ENCODE measurements around the gene NSFL1C.
A peak's percentile ranks its signal among the peaks of the same experiment; 100 is the strongest.

The NSFL1C gene

GRCh38 chr20:1431158-1431557 lies 35.5 kb downstream of the NSFL1C start:
- no peak overlapping the region for H3K4me3 ChIP-seq (ENCODE audit: low read length)
- H3K27me3 ChIP-seq (ENCODE audit: insufficient read depth, low read length) = no peaks in the 10 kb centered on the region
- no peak overlapping the region for H3K27ac ChIP-seq (ENCODE audit: low read length)
- peaks cover 22% of the 10 kb centered on the region for H3K9me3 ChIP-seq (ENCODE audit: insufficient read depth, low read depth, low read length)
- no peak overlapping the region for H3K9ac ChIP-seq (ENCODE audit: low read depth, low read length)
- peaks cover 26% of the 10 kb centered on the region; the same call in 1 of the 2 replicates for H3K4me1 ChIP-seq (ENCODE audit: insufficient read depth, low read length)
- H3K36me3 ChIP-seq (ENCODE audit: insufficient read depth, low read depth, low read length) = no peaks in the 10 kb centered on the region; the same call in 1 of the 2 replicates

- Histone ChIP-seq H3K27ac (ENCODE audit: low read length) (no peak overlapping the region), H3K36me3 (ENCODE audit: insufficient read depth, low read depth, low read length) (no peaks in the 10 kb centered on the region; the same call in 1 of the 2 replicates), H3K9me3 (ENCODE audit: insufficient read depth, low read depth, low read length) (peaks cover 22% of the 10 kb centered on the region), H3K4me1 (ENCODE audit: insufficient read depth, low read length) (peaks cover 28% of the 10 kb centered on the region; the same call in 1 of the 2 replicates), H3K4me3 (ENCODE audit: low read length) (no peak overlapping the region), H3K27me3 (ENCODE audit: insufficient read depth, low read length) (no peaks in the 10 kb centered on the region), H3K9ac (ENCODE audit: low read depth, low read length) (no peak overlapping the region)
Observed at GRCh38 chr20:1430004-1430451, 36.6 kb downstream of the NSFL1C start.

- Histone ChIP-seq H3K27me3 (ENCODE audit: insufficient read depth, low read length) (no peaks in the 10 kb centered on the region), H3K4me1 (ENCODE audit: insufficient read depth, low read length) (peaks cover 28% of the 10 kb centered on the region; the same call in 1 of the 2 replicates), H3K36me3 (ENCODE audit: insufficient read depth, low read depth, low read length) (no peaks in the 10 kb centered on the region; the same call in 1 of the 2 replicates), H3K4me3 (ENCODE audit: low read length) (no peak overlapping the region), H3K27ac (ENCODE audit: low read length) (no peak overlapping the region), H3K9ac (ENCODE audit: low read depth, low read length) (no peak overlapping the region), H3K9me3 (ENCODE audit: insufficient read depth, low read depth, low read length) (peaks cover 19% of the 10 kb centered on the region)
Observed at GRCh38 chr20:1429143-1429728, 37.4 kb downstream of the NSFL1C start.

DNA sequence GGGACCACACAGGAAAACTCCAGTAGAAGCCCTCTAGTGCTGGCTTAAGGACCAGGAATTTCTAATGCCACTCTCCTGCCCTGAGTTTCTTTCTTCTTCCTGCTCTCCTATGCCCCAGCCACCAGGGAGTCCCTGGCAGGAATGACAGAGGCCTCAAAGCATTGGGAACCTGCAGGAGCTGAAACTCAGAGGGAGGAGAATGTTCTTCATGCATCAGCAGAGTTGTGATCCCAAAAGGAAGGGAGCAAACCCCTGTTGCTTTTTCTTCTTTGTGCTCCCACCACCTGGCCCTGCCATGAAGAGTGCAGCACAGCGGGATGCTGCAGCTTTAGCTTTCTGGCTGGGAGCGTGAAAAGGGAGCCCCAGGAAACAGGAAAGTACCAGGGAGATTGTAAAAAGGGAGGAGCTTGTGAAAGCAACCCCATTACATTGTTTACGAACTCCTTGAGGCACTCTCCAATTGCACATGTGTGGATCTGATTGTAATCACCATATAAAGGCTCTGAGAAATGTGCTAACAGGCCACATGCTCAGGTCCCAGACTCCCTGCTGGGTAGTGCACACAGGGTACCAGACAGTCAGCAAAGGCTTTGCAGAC lies 39.1 kb downstream of the NSFL1C start:
- Histone ChIP-seq H3K27me3 (ENCODE audit: insufficient read depth, low read length) (no peaks in the 10 kb centered on the region), H3K4me3 (ENCODE audit: low read length) (peak overlapping the region; percentile 16; the same call in 1 of the 2 replicates), H3K9me3 (ENCODE audit: insufficient read depth, low read depth, low read length) (peaks cover 6% of the 10 kb centered on the region; the same call in 1 of the 2 replicates), H3K27ac (ENCODE audit: low read length) (peak overlapping the region; percentile 9), H3K36me3 (ENCODE audit: insufficient read depth, low read depth, low read length) (no peaks in the 10 kb centered on the region), H3K4me1 (ENCODE audit: insufficient read depth, low read length) (peaks cover 28% of the 10 kb centered on the region; the same call in 1 of the 2 replicates), H3K9ac (ENCODE audit: low read depth, low read length) (0 out of 2 replicates have a peak overlapping the region, but pooled peaks have one; percentile 7)

- no peaks in the 10 kb centered on the region for H3K9me3 ChIP-seq (ENCODE audit: insufficient read depth, low read depth, low read length)
- no peak overlapping the region for H3K27ac ChIP-seq (ENCODE audit: low read length)
- H3K27me3 ChIP-seq (ENCODE audit: insufficient read depth, low read length) = no peaks in the 10 kb centered on the region
- H3K36me3 ChIP-seq (ENCODE audit: insufficient read depth, low read depth, low read length) = no peaks in the 10 kb centered on the region
- H3K4me3 ChIP-seq (ENCODE audit: low read length) = no peak overlapping the region
- H3K4me1 ChIP-seq (ENCODE audit: insufficient read depth, low read length) = peaks cover 28% of the 10 kb centered on the region; the same call in 1 of the 2 replicates
- H3K9ac ChIP-seq (ENCODE audit: low read depth, low read length) = peak overlapping the region; percentile 7; the same call in 1 of the 2 replicates
Observed at GRCh38 chr20:1426231-1426849, 40.3 kb downstream of the NSFL1C start.

GRCh38 chr20:1424336-1424735 lies 42.3 kb downstream of the NSFL1C start:
- peaks cover 18% of the 10 kb centered on the region; the same call in 1 of the 2 replicates for H3K4me1 ChIP-seq (ENCODE audit: insufficient read depth, low read length)
- no peak overlapping the region for H3K9ac ChIP-seq (ENCODE audit: low read depth, low read length)
- H3K4me3 ChIP-seq (ENCODE audit: low read length) = no peak overlapping the region
- peaks cover 14% of the 10 kb centered on the region for H3K9me3 ChIP-seq (ENCODE audit: insufficient read depth, low read depth, low read length)
- H3K36me3 ChIP-seq (ENCODE audit: insufficient read depth, low read depth, low read length) = no peaks in the 10 kb centered on the region
- no peaks in the 10 kb centered on the region for H3K27me3 ChIP-seq (ENCODE audit: insufficient read depth, low read length)
- no peak overlapping the region for H3K27ac ChIP-seq (ENCODE audit: low read length)

GRCh38 chr20:1423625-1424106 lies 43.0 kb downstream of the NSFL1C start:
- H3K27ac ChIP-seq (ENCODE audit: low read length) = no peak overlapping the region
- no peaks in the 10 kb centered on the region for H3K36me3 ChIP-seq (ENCODE audit: insufficient read depth, low read depth, low read length)
- H3K4me3 ChIP-seq (ENCODE audit: low read length) = no peak overlapping the region
- peaks cover 14% of the 10 kb centered on the region for H3K9me3 ChIP-seq (ENCODE audit: insufficient read depth, low read depth, low read length)
- H3K27me3 ChIP-seq (ENCODE audit: insufficient read depth, low read length) = no peaks in the 10 kb centered on the region
- peaks cover 18% of the 10 kb centered on the region; the same call in 1 of the 2 replicates for H3K4me1 ChIP-seq (ENCODE audit: insufficient read depth, low read length)
- no peak overlapping the region for H3K9ac ChIP-seq (ENCODE audit: low read depth, low read length)

- Histone ChIP-seq H3K27ac (ENCODE audit: low read length) (no peak overlapping the region), H3K4me1 (ENCODE audit: insufficient read depth, low read length) (peaks cover 18% of the 10 kb centered on the region; the same call in 1 of the 2 replicates), H3K36me3 (ENCODE audit: insufficient read depth, low read depth, low read length) (no peaks in the 10 kb centered on the region), H3K9ac (ENCODE audit: low read depth, low read length) (no peak overlapping the region), H3K27me3 (ENCODE audit: insufficient read depth, low read length) (no peaks in the 10 kb centered on the region), H3K4me3 (ENCODE audit: low read length) (no peak overlapping the region), H3K9me3 (ENCODE audit: insufficient read depth, low read depth, low read length) (peaks cover 14% of the 10 kb centered on the region)
Observed at GRCh38 chr20:1423206-1423605, 43.4 kb downstream of the NSFL1C start.

DNA sequence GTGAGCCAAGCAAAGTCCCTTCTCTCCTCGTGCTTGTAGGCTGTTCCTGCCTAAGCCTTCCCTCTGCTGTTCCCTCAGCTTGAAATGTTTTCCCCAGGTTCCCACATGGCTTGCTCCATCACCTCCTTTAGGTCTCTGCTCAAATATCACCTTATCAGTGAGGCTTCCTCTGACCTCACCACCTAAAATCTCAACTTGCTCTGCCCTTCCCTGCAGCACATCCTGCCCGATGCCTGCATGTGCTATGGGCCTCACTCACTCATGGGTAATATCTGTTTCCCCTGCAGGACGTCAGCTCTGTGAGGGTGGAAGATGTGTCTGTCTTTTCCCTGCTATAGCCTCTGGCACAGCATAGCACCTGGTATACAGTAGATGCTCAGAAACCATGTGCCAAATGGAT lies 43.9 kb downstream of the NSFL1C start:
- peaks cover 15% of the 10 kb centered on the region; the same call in 1 of the 2 replicates for H3K4me1 ChIP-seq (ENCODE audit: insufficient read depth, low read length)
- H3K4me3 ChIP-seq (ENCODE audit: low read length) = no peak overlapping the region
- H3K9me3 ChIP-seq (ENCODE audit: insufficient read depth, low read depth, low read length) = peaks cover 14% of the 10 kb centered on the region
- no peak overlapping the region for H3K9ac ChIP-seq (ENCODE audit: low read depth, low read length)
- H3K36me3 ChIP-seq (ENCODE audit: insufficient read depth, low read depth, low read length) = no peaks in the 10 kb centered on the region
- H3K27ac ChIP-seq (ENCODE audit: low read length) = no peak overlapping the region
- no peaks in the 10 kb centered on the region for H3K27me3 ChIP-seq (ENCODE audit: insufficient read depth, low read length)

GRCh38 chr20:1420066-1420465 lies 46.6 kb downstream of the NSFL1C start:
- Histone ChIP-seq H3K4me3 (ENCODE audit: low read length) (no peak overlapping the region), H3K36me3 (ENCODE audit: insufficient read depth, low read depth, low read length) (no peaks in the 10 kb centered on the region), H3K27ac (ENCODE audit: low read length) (no peak overlapping the region), H3K9ac (ENCODE audit: low read depth, low read length) (no peak overlapping the region), H3K27me3 (ENCODE audit: insufficient read depth, low read length) (no peaks in the 10 kb centered on the region), H3K4me1 (ENCODE audit: insufficient read depth, low read length) (no peaks in the 10 kb centered on the region; the same call in 1 of the 2 replicates), H3K9me3 (ENCODE audit: insufficient read depth, low read depth, low read length) (peaks cover 14% of the 10 kb centered on the region)

GRCh38 chr20:1418350-1418749 lies 48.3 kb downstream of the NSFL1C start:
- H3K4me3 ChIP-seq (ENCODE audit: low read length) = no peak overlapping the region
- peaks cover 14% of the 10 kb centered on the region for H3K9me3 ChIP-seq (ENCODE audit: insufficient read depth, low read depth, low read length)
- H3K4me1 ChIP-seq (ENCODE audit: insufficient read depth, low read length) = no peaks in the 10 kb centered on the region
- no peak overlapping the region for H3K9ac ChIP-seq (ENCODE audit: low read depth, low read length)
- H3K36me3 ChIP-seq (ENCODE audit: insufficient read depth, low read depth, low read length) = no peaks in the 10 kb centered on the region
- H3K27ac ChIP-seq (ENCODE audit: low read length) = no peak overlapping the region
- no peaks in the 10 kb centered on the region for H3K27me3 ChIP-seq (ENCODE audit: insufficient read depth, low read length)
